Measurements from ENCODE around the gene TLCD3B.

GRCh38 chr16:30016555-30017276, 14.4 kb downstream of the TLCD3B start:
- TF ChIP-seq CTCF (conservative IDR thresholded peaks at IDR 0.05; ENCODE audit: low read length) (no peak), EZH2phosphoT487 (IDR thresholded peaks at IDR 0.05; ENCODE audit: borderline replicate concordance, low read depth, low read length) (no peak)
